NCI-H2196 (cell line): ENCODE data around the gene TNFSF13B.
"Not testable (repeated sequence)": the region's sequence is repeated elsewhere in the genome, so short reads cannot be mapped to it uniquely, and the experiment has no call there.

ENCODE experiments used
- DNase-seq: peaks from one replicate; lab custom pipeline; 2025; ENCODE audit not compliant: unreplicated experiment; lab: John Stamatoyannopoulos, UW

The TNFSF13B gene

GRCh38 chr13:108278466-108278865, 8.9 kb downstream of the TNFSF13B start:
- DNase-seq: no peak

GRCh38 chr13:108281901-108282300, 12.4 kb downstream of the TNFSF13B start:
- DNase-seq: no peak

GRCh38 chr13:108283110-108283509, 13.6 kb downstream of the TNFSF13B start:
- DNase-seq: no peak

- no peak for DNase-seq
These were observed 19.2 kb downstream of the TNFSF13B start for GRCh38 chr13:108288741-108289140.

- no peak for DNase-seq
These were observed 20.3 kb downstream of the TNFSF13B start for GRCh38 chr13:108289819-108290218.

GRCh38 chr13:108297114-108297513, 27.6 kb downstream of the TNFSF13B start:
- no peak for DNase-seq

GRCh38 chr13:108302279-108302678, 32.8 kb downstream of the TNFSF13B start:
- no peak for DNase-seq

GRCh38 chr13:108304170-108305016, 34.9 kb downstream of the TNFSF13B start:
- DNase-seq: no peak

GRCh38 chr13:108305655-108306054, 36.1 kb downstream of the TNFSF13B start:
- no peak for DNase-seq

- DNase-seq: no peak
These were observed 37.3 kb downstream of the TNFSF13B start for GRCh38 chr13:108306860-108307259.

- DNase-seq: not testable (repeated sequence)
These were observed 42.1 kb downstream of the TNFSF13B start for GRCh38 chr13:108311596-108311995.

GRCh38 chr13:108313382-108313781, 43.9 kb downstream of the TNFSF13B start:
- DNase-seq: peak; percentile 1

GRCh38 chr13:108315273-108315672, 45.8 kb downstream of the TNFSF13B start:
- no peak for DNase-seq

GRCh38 chr13:108315991-108316390, 46.5 kb downstream of the TNFSF13B start:
- no peak for DNase-seq

- no peak for DNase-seq
These were observed 46.9 kb downstream of the TNFSF13B start for GRCh38 chr13:108316413-108316812.

- DNase-seq: peak; percentile 24
These were observed 52.8 kb downstream of the TNFSF13B start for GRCh38 chr13:108322206-108322824.

GRCh38 chr13:108323031-108323430, 53.5 kb downstream of the TNFSF13B start:
- no peak for DNase-seq

GRCh38 chr13:108325863-108326262, 56.3 kb downstream of the TNFSF13B start:
- no peak for DNase-seq

GRCh38 chr13:108326309-108326708, 56.8 kb downstream of the TNFSF13B start:
- no peak for DNase-seq

GRCh38 chr13:108328848-108329247, 59.3 kb downstream of the TNFSF13B start:
- DNase-seq: no peak

GRCh38 chr13:108332791-108333190, 63.3 kb downstream of the TNFSF13B start:
- DNase-seq: no peak
